Stimulated activated CD8-positive, alpha-beta memory T cell treated with anti-CD3 and anti-CD28 coated beads, Interleukin-15, amount 100 ng/mL, for 4 hours (primary cell): ENCODE data around the gene PI16.

Experiments used
- DNase-seq, 2 donors: peaks; one replicate each; pipeline ENCODE4 v3.0.0-alpha.2; 2020; ENCODE audit warnings: low read depth in 2 of 2

PI16 gene

DNA sequence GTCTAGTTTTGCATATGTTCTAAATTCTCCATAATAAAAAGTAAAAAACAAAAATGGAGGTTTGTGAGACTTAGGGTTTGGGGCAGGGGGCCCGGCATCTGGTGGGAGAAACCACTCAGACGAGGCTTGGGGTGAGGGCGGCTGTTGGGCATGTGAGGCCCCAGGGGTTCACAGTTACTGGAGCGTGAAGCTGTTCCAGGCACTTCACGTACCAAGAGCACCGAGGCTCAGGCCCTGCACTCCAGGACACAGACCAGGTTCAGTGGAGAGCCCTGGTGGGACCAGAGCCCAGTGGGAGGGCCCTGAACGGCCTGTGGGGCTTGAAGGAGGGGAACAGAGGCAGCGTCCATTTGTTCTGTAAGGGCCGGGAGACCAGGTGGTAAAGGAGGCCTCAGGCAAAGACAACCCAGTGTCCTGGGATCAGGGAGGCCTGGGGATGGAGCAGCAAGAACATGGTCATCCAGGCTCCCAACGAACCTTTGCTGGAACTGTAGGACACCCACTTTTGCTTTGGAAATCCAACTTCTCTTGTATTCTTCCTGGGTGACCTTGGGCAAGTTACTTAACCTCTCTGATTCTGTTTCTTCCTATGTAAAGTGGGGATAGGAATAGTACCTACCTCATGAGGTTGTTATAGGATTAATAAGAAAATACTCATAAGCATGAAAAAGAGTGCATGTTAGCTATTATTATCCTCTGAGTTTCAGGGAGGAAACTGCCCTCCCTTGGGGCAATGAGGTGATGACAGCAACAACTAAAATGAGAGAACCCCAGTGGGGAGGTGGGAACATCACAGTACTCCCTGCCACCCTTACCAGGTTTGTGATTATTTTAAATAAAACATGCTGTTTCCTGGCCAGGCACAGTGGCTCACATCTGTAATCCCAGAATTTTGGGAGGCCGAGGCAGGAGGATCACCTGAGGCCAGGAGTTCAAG lies 49.8 kb downstream of the PI16 start:
- no peak for DNase-seq

DNA sequence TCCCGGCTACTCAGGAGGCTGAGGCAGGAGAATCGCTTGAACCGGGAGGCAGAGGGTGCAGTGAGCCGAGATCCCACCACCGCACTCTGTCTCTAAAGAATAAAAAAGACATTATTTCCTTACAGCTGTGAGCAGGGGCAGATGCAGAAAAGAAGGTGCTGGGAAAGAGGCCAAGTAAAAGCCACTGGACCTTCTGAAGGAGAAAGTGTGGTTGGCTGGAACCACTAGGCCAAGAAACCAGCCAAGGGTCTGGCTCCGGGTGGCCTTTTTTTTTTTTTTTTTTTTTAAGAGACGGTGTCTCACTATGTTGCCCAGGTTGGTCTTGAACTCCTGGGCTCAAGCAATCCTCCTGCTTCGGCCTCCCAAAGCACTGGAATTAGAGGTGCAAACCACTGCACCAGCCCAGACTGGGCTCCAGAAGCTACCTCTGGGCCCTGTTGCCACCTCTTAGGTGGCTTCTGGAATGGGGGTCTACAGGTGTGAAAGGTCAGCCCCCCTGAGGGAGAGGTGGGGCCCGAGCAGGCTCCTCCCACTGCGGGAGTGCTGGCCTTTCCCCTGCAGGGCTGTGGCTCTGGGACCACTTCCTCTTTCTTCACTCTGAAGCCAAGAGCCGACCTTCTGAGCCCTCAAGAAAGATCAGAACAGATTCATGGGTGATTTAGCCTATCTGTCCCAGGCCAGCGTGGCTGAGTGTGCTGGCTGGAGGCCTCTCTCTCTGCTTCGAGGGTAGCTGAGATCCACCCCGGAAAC lies 50.7 kb downstream of the PI16 start, which contains the start of gene FGD2:
Gene FGD2 (plus strand): TSS at position 595 of the 750 bp plus-strand sequence. CDS start 163 bp downstream, outside the sequence.
- no peak for DNase-seq

DNA sequence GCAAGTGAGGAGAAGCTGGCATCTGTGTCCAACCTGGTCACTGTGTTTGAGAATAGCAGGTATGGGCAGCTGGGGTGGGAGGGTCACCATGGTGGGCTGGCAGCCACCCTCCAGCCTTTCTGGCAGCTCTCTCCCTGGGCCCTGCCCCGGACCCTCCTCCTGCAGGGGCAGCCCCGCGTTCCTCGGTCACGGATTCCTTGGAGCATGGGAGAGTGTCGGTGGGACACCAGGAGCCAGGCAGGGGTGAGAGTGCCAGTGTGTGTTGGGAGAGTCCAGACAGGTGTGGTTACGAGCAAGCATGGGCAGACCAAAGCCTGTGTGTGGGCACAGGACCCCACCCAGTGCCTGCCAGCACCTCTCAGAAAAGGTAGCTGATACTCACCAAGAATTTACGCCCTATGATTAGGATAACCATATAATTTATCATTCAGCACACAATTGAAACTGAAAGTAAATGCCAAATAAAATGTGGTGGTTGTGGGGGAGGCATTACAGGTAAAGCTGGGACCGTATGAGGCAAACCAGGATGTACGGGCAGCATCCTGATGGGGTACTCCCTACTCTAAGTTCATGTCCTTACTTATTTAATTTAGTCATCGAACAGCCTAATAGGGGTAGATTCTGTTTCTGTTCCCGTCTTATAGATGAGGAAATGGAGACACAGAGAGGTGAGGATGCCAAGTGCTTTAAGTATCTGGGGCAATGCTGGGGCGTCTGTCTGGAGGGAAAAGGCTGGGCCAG lies 51.5 kb downstream of the PI16 start:
- DNase-seq = no peak

DNA sequence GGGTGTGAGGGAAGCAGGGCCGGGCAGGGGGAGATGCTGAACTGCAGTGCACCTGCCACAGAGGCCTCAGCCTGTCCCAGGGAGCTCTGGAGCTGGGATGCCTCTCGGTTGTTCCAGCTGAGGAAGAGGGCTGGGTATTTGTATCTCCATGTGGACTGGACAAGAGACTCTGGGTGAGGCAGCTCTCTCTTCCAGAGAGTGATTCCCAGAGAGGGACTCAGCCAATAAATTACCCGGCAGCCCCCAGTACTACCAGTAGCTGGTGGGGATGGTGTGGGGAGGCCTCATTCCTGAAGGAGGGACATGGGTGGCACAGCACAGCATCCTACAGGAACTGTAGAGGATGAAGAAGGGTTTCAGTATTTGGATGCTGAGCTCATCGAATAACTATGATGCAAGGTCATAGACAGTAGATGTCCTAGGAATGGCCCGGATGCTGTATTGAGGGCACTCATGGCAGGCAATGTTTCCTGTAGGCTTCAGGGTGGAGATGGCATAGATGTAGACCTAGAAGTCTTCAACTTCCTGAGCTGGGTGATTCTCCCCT lies 52.3 kb downstream of the PI16 start:
- DNase-seq = no peak

DNA sequence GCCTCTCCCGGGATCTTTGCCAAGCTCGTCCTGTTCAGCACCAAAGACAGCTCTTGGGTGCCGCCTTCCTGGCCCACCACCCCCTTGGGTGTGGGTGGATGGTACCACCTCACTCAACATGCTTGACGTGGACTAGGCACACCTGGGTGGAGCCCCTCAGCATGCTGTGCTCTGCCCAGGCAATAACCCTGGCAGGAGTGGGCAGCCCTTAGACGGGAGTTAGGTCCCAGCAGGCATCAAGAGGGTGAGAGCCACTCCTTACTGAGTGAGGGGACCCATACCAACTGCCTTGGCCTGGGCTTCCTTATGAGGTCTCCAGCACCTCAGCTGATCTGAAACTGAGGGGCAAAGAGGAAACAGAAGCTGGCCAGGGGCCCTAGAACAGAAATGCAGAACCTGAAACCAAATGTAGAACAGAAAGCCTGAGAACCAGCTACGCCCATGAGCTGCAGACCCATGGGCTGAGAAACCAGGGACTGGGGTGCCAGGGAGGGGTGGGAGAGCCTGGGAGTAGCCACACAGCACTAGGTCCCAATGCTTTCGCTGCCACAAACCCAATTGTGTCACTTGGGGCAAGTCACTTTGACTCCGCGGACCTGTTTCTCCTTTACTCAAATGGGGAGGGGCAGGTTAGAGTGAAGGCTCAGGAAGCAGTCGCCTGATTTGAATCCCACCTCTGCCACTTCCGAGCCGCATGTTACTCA lies 53.0 kb downstream of the PI16 start:
- no peak for DNase-seq

DNA sequence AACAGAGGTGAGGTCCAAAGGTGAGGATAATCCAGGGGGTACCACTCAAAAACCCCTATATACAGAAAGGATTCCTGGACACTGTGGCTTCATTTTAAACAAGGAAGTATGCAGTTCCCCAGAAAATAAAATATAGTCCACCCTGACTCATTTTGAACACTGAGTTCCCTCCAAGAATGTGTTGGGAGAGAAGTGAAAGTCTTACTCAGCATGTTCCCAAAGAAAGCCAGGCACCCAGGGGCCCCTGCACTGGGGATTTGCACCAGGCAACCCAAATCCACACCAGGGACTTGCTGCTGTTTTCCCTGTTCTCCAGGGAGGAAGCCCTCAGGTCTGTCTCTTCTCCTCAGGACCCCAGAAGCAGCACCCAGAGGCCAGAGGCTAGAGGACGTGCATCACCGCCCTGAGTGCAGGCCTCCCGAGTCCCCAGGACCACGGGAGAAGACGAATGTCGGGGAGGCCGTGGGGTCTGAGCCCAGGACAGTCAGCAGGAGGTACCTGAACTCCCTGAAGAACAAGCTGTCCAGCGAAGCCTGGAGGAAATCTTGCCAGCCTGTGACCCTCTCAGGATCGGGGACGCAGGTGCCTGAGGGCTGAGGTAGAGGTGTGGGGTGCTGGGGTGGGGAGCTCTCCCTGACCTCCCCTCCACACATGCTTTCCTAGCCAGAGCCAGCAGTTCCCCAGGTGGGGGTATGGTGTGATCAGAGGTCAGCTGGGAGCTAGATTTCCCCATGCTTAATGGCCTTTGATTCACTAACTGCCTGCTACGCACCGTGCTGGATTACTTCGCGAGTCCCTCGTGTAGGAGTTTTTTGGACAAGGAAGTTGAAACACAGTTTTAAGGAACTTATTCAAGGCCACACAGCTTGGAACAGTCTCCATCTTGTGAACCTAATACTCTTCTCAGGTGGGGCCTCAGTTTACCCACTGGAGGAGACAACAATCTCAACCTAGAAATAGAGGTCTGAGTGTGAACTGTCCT lies 54.2 kb downstream of the PI16 start:
- no peak for DNase-seq

DNA sequence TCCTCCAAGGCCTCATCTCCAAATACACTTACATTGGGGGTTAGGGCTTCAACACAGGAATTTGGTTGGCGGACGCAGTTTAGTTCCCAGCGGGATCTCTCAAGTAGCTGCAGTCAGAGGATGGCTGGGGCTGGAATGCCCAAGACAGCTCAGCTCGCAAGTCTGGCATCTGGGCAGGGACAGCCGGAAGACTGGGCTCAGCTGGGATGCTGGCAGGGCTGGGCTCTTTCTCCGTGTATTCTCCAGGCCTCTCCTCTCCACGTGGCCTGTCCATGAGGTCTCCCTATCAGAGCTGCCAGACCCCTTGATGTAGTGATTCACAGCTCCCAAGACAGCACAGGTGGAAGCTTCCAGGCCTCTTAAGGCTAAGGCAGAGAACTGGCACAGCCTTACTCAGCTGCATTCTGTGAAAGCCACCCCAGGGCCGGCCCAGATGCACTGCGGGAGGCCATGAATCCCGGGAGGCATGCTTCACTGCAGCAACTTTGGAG lies 55.9 kb downstream of the PI16 start:
- DNase-seq = no peak

DNA sequence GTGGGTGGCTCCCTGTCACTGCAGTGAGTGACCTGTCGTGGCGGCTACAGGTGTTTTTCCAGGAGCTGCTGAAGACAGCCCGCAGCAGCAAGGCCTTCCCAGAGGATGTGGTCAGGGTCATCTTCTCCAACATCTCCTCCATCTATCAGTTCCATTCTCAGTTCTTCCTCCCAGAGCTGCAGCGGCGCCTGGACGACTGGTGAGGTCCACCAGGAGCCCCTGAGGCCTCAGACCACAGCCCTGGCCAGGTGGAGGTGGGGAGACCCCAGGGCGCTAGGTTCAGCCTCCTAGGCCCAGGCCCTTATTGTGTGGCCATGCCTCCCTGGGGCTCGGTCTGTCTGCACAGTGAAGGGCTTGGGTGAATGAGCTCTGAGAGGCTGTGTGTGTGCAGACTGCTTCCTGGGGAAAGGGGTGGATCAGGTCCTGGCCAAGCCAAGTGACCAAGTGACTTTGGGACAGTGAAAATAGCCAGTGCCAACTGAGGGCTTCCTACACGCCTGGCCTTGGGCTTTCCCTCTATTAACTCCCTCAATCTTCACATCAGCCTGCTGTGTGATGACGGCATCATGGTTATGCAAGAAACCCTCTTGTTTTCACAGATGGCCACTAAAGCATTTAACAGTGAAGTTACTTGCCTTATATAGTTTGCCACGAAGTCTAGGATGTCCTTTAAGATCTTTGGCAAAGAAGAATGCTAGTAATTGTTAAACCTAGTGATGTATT lies 57.3 kb downstream of the PI16 start:
- DNase-seq = no peak

DNA sequence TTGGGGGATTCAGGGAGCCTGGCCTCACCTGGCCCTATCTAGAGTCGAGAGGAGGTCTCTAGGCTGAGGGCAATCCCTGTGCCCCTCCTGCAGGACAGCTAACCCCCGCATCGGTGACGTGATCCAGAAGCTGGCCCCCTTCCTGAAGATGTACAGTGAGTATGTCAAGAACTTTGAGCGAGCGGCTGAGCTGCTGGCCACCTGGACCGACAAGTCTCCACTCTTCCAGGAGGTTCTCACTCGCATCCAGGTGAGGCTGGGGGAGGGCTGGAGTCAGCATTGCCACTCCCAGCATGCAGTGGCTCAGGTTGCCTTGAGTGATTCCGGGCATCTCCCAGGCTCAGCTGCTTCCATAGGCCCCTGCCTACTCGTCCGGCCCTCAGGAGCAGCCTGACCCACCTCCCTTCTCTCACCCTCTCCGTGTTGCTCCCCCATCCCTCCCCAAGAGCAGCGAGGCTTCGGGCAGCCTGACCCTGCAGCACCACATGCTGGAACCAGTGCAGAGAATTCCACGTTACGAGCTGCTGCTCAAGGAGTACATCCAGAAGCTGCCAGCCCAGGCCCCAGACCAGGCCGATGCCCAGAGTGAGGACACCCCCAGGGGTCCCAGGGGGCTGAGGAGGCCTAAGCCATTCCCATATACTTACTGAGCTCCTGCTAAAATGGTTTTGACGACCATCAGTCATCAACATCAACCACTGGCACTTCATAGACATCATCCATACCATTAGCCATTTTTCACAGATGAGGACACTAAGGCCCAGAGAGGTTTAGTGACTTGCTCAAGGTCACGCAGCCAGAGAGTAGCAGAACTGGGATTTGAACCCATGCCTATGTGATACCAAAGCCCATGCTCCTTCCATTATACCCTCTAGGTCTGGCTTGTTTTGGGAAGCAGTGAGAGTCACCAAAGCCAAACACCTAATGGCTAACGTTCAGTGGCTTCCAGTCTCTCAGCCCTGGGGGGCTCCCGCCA lies 59.3 kb downstream of the PI16 start:
- no peak for DNase-seq
